CD4-positive, alpha-beta T cell treated with Interleukin-15 for 4 hours (primary cell): ENCODE results near the gene KRTAP10-11.
"Not testable (repeated sequence)": the region's sequence is repeated elsewhere in the genome, so short reads cannot be mapped to it uniquely, and the experiment has no call there.

ENCODE experiments used
- DNase-seq: peaks from one replicate; pipeline ENCODE4 v3.0.0-alpha.2; 2020; ENCODE audit warnings: low spot score

KRTAP10-11 gene

DNA sequence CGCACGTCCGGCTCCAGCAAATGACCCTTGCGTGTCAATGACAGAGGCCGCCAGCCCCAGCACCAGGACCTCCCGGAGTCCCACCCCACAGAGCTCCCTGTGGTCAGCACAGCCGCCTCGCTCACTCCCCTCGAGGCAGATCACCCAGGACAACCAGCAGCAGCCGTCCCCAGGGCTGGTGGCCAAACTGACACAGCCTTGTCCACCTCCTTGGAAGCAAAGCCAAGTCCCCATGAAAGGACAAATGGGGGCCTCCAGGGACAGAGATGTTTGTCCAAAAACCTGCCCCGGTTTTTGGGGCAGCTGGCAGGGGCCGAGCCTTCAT lies 6.9 kb upstream of the KRTAP10-11 start:
- DNase-seq: no peak

GRCh38 chr21:44640761-44641160 lies 5.5 kb upstream of the KRTAP10-11 start:
- DNase-seq: no peak

DNA sequence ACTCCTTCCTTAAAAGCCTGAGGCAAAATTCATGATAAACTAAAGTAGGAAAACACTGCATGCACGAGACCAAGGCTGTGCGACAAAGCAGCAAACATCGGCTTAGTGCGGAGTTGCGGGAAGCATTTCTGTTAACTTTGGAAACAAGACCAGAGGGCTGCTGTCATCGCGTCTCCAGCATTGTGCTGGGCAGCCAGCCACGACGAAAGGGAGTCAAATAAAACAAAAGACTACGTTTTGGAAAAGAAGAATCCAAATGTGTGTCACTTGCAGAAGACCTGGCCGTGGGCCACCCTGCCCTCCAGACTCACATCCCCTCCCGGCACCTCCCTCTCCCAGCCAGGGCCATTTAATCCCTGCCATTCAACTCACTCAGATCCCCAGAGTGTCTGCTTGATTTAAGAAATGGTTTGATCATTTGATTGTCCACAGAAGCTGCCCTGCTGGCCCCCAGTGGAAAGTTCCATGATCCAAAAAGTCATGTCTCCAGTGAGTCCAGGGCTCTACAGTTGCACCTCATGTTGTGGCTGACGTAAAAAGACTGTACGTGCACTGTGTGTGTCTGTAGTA lies 2.4 kb upstream of the KRTAP10-11 start:
- DNase-seq: no peak

GRCh38 chr21:44644878-44645277 lies 1.3 kb upstream of the KRTAP10-11 start:
- DNase-seq: no peak

GRCh38 chr21:44647222-44647552 lies 973 bp downstream of the KRTAP10-11 start:
- no peak for DNase-seq

DNA sequence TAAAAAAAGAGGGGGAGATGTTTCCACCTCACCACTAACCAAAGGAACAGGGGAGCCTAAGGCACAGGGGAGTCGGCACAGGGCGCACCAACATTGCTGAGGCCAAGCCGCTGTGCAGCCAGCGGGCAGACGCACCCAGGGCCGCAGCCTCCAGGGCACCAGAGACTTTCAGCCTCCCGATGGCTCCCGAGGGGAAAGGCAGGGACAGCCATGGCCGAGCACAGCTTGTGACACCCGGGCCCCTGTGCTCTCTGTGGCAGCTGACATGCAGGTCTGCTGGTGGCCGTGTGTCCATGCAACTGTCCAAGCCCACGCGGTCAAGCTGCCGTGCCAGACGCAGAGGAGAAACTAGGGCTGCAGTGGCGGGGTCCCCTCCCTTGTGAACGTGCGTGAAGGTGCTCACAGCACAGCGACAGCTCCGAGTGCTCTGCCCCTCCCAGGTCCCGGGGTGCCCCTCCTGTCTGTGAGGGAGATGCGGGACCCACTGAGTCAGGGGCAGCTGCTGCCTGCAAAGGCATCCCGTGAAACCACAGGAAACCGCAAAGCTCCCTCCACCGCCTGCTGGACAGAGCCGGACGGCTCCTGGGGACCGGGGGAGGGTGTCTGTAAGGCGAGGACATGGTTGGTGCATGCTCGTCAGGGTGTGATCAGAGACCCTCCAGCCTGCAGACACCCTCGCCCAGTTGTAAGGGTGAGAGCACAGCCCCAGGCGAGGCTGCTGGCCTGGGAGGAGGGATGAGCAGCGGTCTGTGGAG lies 2.5 kb downstream of the KRTAP10-11 start:
- no peak for DNase-seq

DNA sequence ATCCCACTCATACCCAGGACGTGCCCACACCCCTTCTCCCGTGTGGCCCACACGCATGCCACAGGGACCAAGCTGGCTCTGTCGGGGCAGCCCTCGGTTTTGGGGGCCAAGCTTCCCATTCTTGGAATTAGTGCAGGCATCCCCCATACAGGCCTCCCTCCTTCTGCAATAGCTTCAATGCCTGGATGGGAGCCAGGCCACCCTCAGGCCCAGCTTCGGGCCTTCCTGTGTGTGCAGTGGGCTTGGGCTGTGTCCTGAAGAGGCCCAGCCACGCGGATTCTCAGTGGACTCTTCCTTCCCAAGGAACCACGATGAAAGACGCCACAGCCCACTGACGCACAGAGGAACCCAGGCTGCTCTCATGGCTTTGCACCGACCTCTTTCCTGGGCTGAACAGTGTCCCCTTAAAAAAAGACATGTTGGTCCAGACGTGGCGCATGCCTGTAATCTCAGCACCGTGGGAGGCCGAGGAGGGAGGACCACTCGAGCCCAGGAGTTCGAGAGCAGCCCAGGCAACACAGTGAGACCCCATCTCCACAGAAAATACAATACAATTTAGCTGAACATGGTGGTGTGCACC lies 3.4 kb downstream of the KRTAP10-11 start:
- no peak for DNase-seq

DNA sequence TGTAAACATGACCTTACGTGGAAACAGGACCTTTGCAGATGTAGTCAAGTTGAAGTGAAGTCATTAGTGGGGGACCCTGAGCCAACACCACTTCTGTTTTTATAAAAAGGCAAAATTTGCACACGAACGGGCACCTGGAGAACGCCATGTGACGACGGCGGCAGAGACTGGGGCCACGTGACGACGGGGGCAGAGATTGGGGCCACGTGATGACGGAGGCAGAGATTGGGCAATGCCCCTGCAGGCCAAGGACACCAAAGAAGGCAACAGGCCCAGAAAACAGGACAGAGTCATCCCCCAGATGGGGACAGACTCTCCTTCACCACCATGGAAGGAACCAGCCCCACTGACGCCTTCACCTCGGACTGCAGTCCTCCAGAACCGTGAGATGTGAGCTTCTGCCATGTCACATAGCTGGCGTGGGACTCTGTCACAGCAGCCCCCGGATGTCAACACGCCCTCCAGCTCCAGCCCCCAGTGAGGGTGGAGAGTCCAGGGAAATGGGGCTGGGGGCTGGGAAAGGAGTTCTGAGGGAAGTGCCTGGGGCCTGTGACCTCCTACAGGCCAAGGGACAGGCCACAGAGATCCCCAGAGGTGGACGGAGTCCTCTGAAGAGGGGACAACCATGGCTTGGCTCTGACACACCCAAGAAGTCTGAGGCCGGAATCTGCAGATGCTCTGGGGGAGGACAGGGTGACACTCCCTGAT lies 4.2 kb downstream of the KRTAP10-11 start:
- DNase-seq: no peak

DNA sequence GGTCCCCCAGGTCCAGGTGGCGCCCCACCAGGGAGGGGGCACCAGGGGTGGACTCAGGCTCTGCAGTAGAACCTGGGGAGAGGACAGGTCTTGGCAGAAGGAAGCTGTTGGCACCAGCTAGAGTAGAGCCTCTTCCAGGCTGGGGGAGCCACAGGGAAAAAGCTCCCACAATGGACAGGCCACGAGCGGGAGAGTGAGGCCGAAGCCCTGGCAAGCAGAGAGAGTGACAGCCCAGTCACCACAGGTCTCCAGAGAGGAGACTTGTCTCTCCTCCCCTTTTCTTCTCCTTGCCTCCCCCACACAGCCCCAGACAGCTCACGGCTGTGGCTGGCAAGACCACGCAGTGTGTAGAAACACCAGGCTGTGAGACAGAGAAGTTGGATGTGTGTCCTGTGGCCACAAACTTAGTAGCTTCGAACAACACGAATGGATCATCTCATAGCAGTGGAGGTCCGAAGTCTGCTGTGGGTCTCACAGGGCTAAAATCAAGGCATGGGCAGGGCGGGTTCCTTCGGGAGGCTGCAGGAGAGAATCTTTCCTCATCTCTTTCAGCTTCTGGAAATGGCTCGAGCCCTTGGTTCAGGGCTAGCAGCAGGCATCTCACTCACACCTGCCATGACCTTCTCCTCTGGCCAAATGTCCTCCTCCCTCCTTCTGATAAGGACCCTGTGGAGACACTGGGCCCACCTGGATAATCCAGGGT lies 4.9 kb downstream of the KRTAP10-11 start:
- DNase-seq: no peak

GRCh38 chr21:44653123-44653522 lies 6.9 kb downstream of the KRTAP10-11 start:
- DNase-seq: no peak

- DNase-seq: peak; percentile 45
These were observed 7.7 kb downstream of the KRTAP10-11 start for GRCh38 chr21:44653656-44654575.

DNA sequence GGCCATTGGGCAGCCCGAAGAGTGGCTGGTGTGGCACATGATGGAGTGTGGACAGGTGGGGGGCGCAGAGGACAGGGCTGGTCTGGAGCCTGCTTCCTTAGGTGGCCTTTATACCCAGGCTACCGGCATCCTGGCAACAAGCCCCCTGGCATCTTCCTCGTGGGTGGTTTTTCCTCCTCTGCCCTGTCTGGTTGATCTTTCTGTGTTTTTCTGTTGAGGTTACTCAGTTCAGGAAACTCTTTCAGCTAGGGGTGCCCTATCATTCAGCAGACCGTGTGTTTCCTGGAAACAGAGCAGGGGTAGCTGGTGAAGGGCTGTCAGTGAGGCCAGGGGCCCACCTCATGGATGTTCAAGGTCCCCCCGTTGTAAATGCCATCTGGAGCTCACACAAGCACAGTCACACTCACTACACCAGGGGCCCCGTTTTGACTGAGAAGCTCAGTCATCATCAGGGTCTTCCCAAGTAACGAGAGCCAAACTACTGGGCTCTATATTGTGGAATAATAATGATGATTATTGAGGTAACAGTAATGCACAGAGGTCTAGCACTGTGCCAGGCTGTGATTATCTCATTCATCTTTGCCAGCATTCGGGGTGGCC lies 8.5 kb downstream of the KRTAP10-11 start, which contains the start of gene KRTAP12-4:
Gene KRTAP12-4 (minus strand): TSS at position 84 of the 600 bp plus-strand sequence. CDS start 45 bp downstream, at position 39.
- no peak for DNase-seq

DNA sequence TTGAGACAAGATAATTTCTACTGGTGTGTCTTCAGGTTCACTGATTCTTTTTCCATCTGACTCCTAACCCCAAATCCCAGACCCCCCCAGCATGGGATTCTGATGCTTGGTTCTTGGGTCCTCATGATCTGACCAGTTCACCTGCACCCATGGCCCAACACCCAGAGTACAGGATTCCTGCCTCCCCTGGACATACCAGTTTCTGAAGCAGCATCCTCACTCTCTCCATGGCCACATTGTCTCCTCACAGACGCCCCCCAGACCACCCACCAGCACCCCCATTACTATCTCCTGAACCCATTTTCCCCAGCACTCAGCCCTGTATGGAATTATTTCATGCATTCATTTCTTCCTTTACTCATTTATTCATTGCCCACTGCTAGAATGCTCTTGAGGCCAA lies 10.7 kb downstream of the KRTAP10-11 start:
- DNase-seq: no peak

DNA sequence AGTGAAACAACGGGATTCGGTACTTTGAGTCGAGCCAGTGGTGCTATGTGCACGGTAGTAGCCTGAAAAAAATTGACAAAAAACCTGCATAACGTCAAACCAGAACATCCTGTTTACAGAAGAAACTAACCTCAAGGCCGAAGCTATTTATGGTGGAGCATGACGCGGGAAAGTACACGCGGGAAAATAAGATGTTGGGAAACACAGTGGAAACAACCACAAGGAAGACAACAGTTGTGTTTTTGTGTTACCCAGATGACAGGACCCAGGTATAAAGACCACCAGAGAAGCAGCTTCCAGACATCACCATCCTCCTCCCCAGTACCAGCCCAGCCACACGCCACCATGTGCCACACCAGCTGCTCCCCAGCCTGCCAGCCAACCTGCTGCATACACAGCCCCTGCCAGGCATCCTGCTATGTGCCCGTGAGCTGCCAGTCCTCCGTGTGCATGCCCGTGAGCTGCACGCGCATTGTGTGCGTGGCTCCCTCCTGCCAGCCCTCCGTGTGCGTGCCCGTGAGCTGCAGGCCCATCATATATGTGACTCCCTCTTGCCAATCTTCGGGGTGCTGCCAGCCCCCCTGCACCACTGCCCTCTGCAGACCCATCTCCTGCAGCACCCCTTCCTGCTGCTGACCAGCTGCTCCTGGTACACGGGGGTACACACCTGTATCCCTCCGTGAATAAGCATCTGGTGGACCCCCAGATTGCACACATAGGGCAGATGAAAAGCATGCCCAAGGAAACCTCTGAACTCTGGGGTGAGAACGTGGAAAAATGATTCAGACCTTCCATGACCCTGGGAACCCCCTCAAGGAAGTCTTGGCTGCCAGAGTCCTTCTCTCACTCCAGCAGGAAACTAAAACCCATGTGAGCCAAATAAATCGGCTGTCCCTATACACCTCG lies 11.7 kb downstream of the KRTAP10-11 start, which contains the start of gene KRTAP12-3:
Gene KRTAP12-3 (plus strand): TSS at position 298 of the 906 bp plus-strand sequence. CDS start 48 bp downstream, at position 346.
- peak; percentile 50 for DNase-seq

- DNase-seq: no peak
These were observed 12.3 kb downstream of the KRTAP10-11 start for GRCh38 chr21:44658541-44658910.

DNA sequence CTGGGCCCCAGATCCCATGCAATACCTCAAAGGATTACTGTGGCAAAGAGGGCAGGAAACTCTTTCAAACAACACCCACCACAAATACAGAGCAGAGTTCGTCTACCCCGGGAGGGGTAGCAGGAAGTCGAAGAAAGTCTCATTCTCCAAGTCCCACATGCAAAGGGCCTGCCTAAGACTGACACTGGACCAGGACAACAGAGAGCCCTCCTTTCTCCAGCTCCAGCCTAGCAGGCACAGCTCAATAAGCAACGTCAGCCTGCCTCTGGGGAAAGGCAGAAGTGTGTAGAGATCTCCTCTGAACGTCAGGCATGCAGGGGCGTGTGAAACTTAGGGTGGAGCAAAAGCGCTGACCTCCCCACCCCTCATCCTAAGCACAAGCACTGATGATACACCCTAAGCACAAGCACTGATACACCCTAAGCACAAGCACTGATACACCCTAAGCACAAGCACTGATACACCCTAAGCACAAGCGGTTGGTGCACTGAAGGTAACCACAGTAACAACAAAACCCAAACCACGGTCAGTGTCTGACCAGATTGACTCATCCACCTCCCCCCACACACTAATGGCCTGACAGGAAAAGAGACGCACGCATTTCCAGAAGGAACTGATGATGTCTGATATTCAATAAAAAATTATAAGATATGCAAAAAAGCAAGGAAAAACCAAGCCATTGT lies 12.8 kb downstream of the KRTAP10-11 start:
- peak; percentile 18 for DNase-seq

GRCh38 chr21:44661567-44661966 lies 15.4 kb downstream of the KRTAP10-11 start:
- DNase-seq: not testable (repeated sequence)

DNA sequence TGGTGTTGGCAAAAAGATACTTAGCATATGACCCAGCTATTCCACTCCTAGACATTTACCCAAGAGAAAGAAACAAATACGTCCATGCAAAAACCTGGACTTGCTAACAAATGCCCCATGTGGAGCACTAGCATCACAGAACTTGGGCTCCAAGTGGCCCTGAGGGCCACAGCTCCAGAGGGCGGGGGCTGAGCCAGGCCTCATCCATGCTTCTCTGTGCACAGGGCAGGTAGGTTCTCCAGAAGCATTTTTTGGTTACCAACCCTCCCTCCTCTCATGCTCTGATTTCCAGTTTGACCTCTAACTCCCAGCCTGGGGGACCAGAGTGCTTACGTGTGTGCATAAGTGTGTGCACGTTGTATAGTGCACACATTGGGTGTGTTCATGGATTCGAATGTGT lies 18.5 kb downstream of the KRTAP10-11 start:
- no peak for DNase-seq
